Progenitor cell of endocrine pancreas (in vitro differentiated cells): Measurements from ENCODE around the gene SNRPE. TPM values are rescaled to one million over a fixed set of nuclear protein-coding genes. Genes with fewer than 3 reads are reported as not detected.
"Not testable (repeated sequence)": the region's sequence is repeated elsewhere in the genome, so short reads cannot be mapped to it uniquely, and the experiment has no call there.

Source experiments
- DNase-seq: peaks from one replicate; pipeline ENCODE4 v3.0.0; 2021; ENCODE audit warnings: low spot score; ENCODE audit not compliant: unreplicated experiment
- H3K27ac Mint-ChIP-seq: 2 replicates; pipeline ENCODE4 v1.8.0; 2021; ENCODE audit warnings: mild to moderate bottlenecking, moderate library complexity, mixed read lengths
- H3K27me3 Mint-ChIP-seq: 2 replicates; pipeline ENCODE4 v1.8.0; 2021; ENCODE audit warnings: mixed read lengths
- H3K36me3 Mint-ChIP-seq: 2 replicates; pipeline ENCODE4 v1.8.0; 2022; ENCODE audit warnings: mixed read lengths; ENCODE audit not compliant: insufficient read depth
- H3K4me1 Mint-ChIP-seq: 2 replicates; pipeline ENCODE4 v1.8.0; 2021; ENCODE audit warnings: low read depth, mixed read lengths
- H3K4me3 Mint-ChIP-seq: 2 replicates; pipeline ENCODE4 v1.8.0; 2021; ENCODE audit warnings: low read depth, mild to moderate bottlenecking, moderate library complexity, mixed read lengths
- H3K9me3 Mint-ChIP-seq: 2 replicates; pipeline ENCODE4 v1.8.0; 2021; ENCODE audit warnings: low read depth, mixed read lengths
- CTCF ChIP-seq: fragments of 200-600 bp; sonication (generic); IDR thresholded peaks from one replicate; pipeline ENCODE4 v1.5.0; 2021; ENCODE audit warnings: antibody characterized with exemption, mild to moderate bottlenecking; ENCODE audit not compliant: unreplicated experiment
- total RNA-seq: library from RNA; stranded (reverse); gene quantifications from 2 replicates; pipeline ENCODE4 v1.2.1, GENCODE V29; 2021

The SNRPE gene
- total RNA-seq, 1 donor from 2014 or later = 240 TPM

- Mint-ChIP-seq H3K4me3 (no peak overlapping the region), H3K27ac (no peak overlapping the region), H3K27me3 (no peaks in the 10 kb centered on the region), H3K4me1 (peaks cover 2% of the 10 kb centered on the region), H3K36me3 (peaks cover 60% of the 10 kb centered on the region), H3K9me3 (peaks cover 4% of the 10 kb centered on the region)
- TF ChIP-seq CTCF = no peak
- DNase-seq = no peak
Observed at GRCh38 chr1:203842559-203842876, 18.9 kb upstream of the SNRPE start.

- no peaks in the 10 kb centered on the region for H3K27me3 Mint-ChIP-seq
- peaks cover 4% of the 10 kb centered on the region for H3K9me3 Mint-ChIP-seq
- peaks cover 2% of the 10 kb centered on the region for H3K4me1 Mint-ChIP-seq
- H3K4me3 Mint-ChIP-seq = no peak overlapping the region
- peaks cover 54% of the 10 kb centered on the region for H3K36me3 Mint-ChIP-seq
- DNase-seq = no peak
- no peak overlapping the region for H3K27ac Mint-ChIP-seq
- no peak for TF ChIP-seq CTCF
Observed at GRCh38 chr1:203843435-203843834, 18.0 kb upstream of the SNRPE start.

- H3K36me3 Mint-ChIP-seq = peaks cover 24% of the 10 kb centered on the region
Observed at GRCh38 chr1:203853112-203853511, 8.3 kb upstream of the SNRPE start.

GRCh38 chr1:203858055-203858454 is 3.3 kb upstream of the SNRPE start:
- no peak for TF ChIP-seq CTCF
- Mint-ChIP-seq H3K9me3 (no peaks in the 10 kb centered on the region), H3K4me1 (peaks cover 10% of the 10 kb centered on the region), H3K4me3 (no peak overlapping the region), H3K27me3 (no peaks in the 10 kb centered on the region), H3K36me3 (peaks cover 8% of the 10 kb centered on the region), H3K27ac (no peak overlapping the region)
- no peak for DNase-seq

More at GRCh38 chr1:203853112-203853511, 8.3 kb upstream of the SNRPE start:
- not testable (repeated sequence) for H3K27ac Mint-ChIP-seq, DNase-seq, H3K9me3 Mint-ChIP-seq, H3K4me1 Mint-ChIP-seq, H3K27me3 Mint-ChIP-seq, H3K4me3 Mint-ChIP-seq

- no peak for TF ChIP-seq CTCF
- no peak overlapping the region for H3K27ac Mint-ChIP-seq
- H3K4me1 Mint-ChIP-seq = peaks cover 11% of the 10 kb centered on the region
- no peaks in the 10 kb centered on the region for H3K27me3 Mint-ChIP-seq
- H3K36me3 Mint-ChIP-seq = peaks cover 10% of the 10 kb centered on the region
- no peak overlapping the region for H3K4me3 Mint-ChIP-seq
- no peak for DNase-seq
- no peaks in the 10 kb centered on the region for H3K9me3 Mint-ChIP-seq
Observed at GRCh38 chr1:203858975-203859374, 2.4 kb upstream of the SNRPE start.

- Mint-ChIP-seq H3K4me3 (peak overlapping the region; percentile 96), H3K27me3 (no peaks in the 10 kb centered on the region), H3K9me3 (no peaks in the 10 kb centered on the region), H3K36me3 (peaks cover 13% of the 10 kb centered on the region), H3K4me1 (peaks cover 11% of the 10 kb centered on the region), H3K27ac (peak overlapping the region; percentile 99)
- TF ChIP-seq CTCF = no peak
- no peak for DNase-seq
Observed at GRCh38 chr1:203860396-203861025, 888 bp upstream of the SNRPE start.
